Spleen (tissue), 11 donors: ENCODE data around the gene NME3. TPM values are rescaled to one million over a fixed set of nuclear protein-coding genes. Genes with fewer than 3 reads are reported as not detected.

Source experiments
- DNase-seq: peaks from one replicate; pipeline ENCODE4 v3.0.0-alpha.2; 2020
- H3K27ac ChIP-seq, 8 donors: fragments of 200-600 bp; sonication (generic) in 7 of 8; 1 replicate in 4 of 8; 2 replicates in 4 of 8; pipeline versions ENCODE4 v1.5.0 to v1.8.0; 2016 to 2021; ENCODE audit warnings: inconsistent platforms in 4 of 8, mild to moderate bottlenecking in 4 of 8, moderate library complexity in 1 of 8
- H3K27me3 ChIP-seq, 7 donors: fragments of 200-600 bp; sonication (generic) in 6 of 7; replicated peaks in 1 of 7; 1 replicate in 4 of 7; 2 replicates in 3 of 7; pipeline versions ENCODE4 v1.5.0 to v1.8.0; 2016 to 2021; ENCODE audit warnings: inconsistent platforms in 3 of 7, mild to moderate bottlenecking in 1 of 7
- H3K36me3 ChIP-seq, 6 donors: fragments of 200-600 bp; sonication (generic) in 5 of 6; 1 replicate in 4 of 6; 2 replicates in 2 of 6; pipeline versions ENCODE4 v1.5.0 to v1.8.0; 2016 to 2021; ENCODE audit warnings: inconsistent platforms in 2 of 6
- H3K4me1 ChIP-seq, 6 donors: fragments of 200-600 bp; sonication (generic) in 5 of 6; 1 replicate in 3 of 6; 2 replicates in 3 of 6; pipeline versions ENCODE4 v1.5.0 to v1.8.0; 2016 to 2021; ENCODE audit warnings: inconsistent platforms in 3 of 6
- H3K4me3 ChIP-seq, 8 donors: fragments of 200-600 bp; sonication (generic) in 7 of 8; 1 replicate in 4 of 8; 2 replicates in 4 of 8; pipeline versions ENCODE4 v1.5.0 to v1.8.0; 2016 to 2021; ENCODE audit warnings: inconsistent platforms in 4 of 8, mild to moderate bottlenecking in 4 of 8, moderate library complexity in 2 of 8
- H3K9me3 ChIP-seq, 8 donors: fragments of 200-600 bp; sonication (generic) in 7 of 8; 1 replicate in 4 of 8; 2 replicates in 4 of 8; pipeline versions ENCODE4 v1.5.0 to v1.8.0; 2016 to 2021; ENCODE audit warnings: inconsistent platforms in 4 of 8
- POLR2A ChIP-seq, 3 donors: fragments of 450-650 bp; IDR thresholded peaks; one replicate each; pipeline ENCODE4 v1.5.1; 2017; ENCODE audit warnings: antibody characterized with exemption in 3 of 3, mild to moderate bottlenecking in 1 of 3
- POLR2AphosphoS5 ChIP-seq, 3 donors: sonication (generic); formaldehyde crosslinking; IDR thresholded peaks; one replicate each; pipeline ENCODE4 v1.5.1; 2017; ENCODE audit warnings: antibody characterized with exemption in 3 of 3
- WGBS, 5 donors: extraction: QIAGEN DNeasy Blood & Tissue Kit in 3 of 5; methylation state at CpG; one replicate each; pipeline versions ENCODE4 v1.1.5 to v1.1.7; 2013 to 2018; 5-methylcytosine and 5-hydroxymethylcytosine counted together
- intact Hi-C: fragments of 100-400 bp; cut with DNase I; formaldehyde crosslinking; loops from one replicate; pipeline ENCODE4 v1.15.0; 2023; ENCODE audit warnings: low total_unique reads
- polyA plus RNA-seq, 3 donors: library from polyadenylated mRNA; stranded (reverse); fragments of 200-250 nt; gene quantifications; one replicate each; pipeline ENCODE4 v1.2.1, GENCODE V29; 2013
- total RNA-seq, 7 donors: library from RNA; depleted of rRNA in 3 of 7; stranded (reverse); fragments of >200 nt in 3 of 7; fragmentation: NEBNext Ultra II Directional in 4 of 7; extraction: Animal tissue kit (Norgen Biotek cat#: 25700) in 4 of 7; gene quantifications; one replicate each; pipeline versions ENCODE4 v1.1.0 to v1.2.1, GENCODE V29; 2016 to 2021
- TF ChIP-seq, protein P1 (sequence below), 11 experiments: fragments of 200-600 bp in 7 of 11; fragments of 450-650 bp in 4 of 11; sonication (generic) in 4 of 11; IDR thresholded peaks in 8 of 11; conservative IDR thresholded peaks in 3 of 11; 1 replicate in 7 of 11; 2 replicates in 4 of 11; pipeline versions ENCODE4 v1.4.0 to v1.8.0; 2016 to 2021; ENCODE audit warnings: antibody characterized with exemption in 11 of 11, inconsistent platforms in 4 of 11, mild to moderate bottlenecking in 1 of 11
- donor health status: healthy with polysubstance abuse.
- donor health status: DM: no; HTN: no; CAD: no; lungs with moderate emphysema.
- donor health status: DM: no; HTN: no; CAD: no.
- donor health status: Bipolar disorder and iron deficiency.
- donor health status: healthy.
- donor health status: DM: no; HTN: no; CAD: no.
- donor health status: DM: yes; HTN: yes; CAD: no.

Gene NME3
- total and polyA plus RNA-seq, 10 donors: 51.0 to 283 (median 76.9) TPM

DNA sequence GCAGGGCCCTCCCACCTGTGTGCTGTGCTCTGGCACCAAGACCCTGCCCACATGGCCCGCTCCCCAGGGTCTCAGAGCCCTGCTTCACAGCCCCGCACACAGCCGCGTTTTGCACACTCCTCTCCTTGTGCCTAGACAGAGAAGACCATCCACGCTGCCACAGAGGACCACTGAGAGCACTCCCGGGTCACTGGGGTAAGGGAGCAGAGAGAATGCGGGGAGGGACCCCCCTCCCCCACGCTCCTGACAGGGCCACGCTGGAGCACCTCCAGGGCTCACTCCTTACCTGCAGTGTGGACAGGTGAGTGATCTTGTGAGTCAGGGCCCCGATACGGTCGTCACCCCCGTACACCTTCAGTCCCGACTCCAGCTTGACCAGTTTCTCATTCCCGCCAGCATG is 48.3 kb upstream of the NME3 start:
- H3K27me3 ChIP-seq: no peaks in the 10 kb centered on the region
- 94 to 97% (median 95%) methylated on average over 15 of the region's 15 CpGs for WGBS, 5 donors
- H3K9me3 ChIP-seq: no peaks in the 10 kb centered on the region
- peak in 1 of 3 donors; percentile 13 for TF ChIP-seq POLR2AphosphoS5 (IDR thresholded peaks at IDR 0.05)
- TF ChIP-seq, protein P1, sequence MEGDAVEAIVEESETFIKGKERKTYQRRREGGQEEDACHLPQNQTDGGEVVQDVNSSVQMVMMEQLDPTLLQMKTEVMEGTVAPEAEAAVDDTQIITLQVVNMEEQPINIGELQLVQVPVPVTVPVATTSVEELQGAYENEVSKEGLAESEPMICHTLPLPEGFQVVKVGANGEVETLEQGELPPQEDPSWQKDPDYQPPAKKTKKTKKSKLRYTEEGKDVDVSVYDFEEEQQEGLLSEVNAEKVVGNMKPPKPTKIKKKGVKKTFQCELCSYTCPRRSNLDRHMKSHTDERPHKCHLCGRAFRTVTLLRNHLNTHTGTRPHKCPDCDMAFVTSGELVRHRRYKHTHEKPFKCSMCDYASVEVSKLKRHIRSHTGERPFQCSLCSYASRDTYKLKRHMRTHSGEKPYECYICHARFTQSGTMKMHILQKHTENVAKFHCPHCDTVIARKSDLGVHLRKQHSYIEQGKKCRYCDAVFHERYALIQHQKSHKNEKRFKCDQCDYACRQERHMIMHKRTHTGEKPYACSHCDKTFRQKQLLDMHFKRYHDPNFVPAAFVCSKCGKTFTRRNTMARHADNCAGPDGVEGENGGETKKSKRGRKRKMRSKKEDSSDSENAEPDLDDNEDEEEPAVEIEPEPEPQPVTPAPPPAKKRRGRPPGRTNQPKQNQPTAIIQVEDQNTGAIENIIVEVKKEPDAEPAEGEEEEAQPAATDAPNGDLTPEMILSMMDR (IDR thresholded peaks at IDR 0.05 in 8 of 11, conservative IDR thresholded peaks at IDR 0.05 in 3 of 11): no peak
- H3K27ac ChIP-seq: no peak overlapping the region
- intact Hi-C loops: no loop called here
- peak; percentile 42 for DNase-seq
- H3K4me1 ChIP-seq: peaks cover 1 to 26% (median 11%) of the 10 kb centered on the region in 6 donors
- no peak overlapping the region for H3K4me3 ChIP-seq
- H3K36me3 ChIP-seq: peaks cover 0 to 85% (median 72%) of the 10 kb centered on the region in 6 donors

DNA sequence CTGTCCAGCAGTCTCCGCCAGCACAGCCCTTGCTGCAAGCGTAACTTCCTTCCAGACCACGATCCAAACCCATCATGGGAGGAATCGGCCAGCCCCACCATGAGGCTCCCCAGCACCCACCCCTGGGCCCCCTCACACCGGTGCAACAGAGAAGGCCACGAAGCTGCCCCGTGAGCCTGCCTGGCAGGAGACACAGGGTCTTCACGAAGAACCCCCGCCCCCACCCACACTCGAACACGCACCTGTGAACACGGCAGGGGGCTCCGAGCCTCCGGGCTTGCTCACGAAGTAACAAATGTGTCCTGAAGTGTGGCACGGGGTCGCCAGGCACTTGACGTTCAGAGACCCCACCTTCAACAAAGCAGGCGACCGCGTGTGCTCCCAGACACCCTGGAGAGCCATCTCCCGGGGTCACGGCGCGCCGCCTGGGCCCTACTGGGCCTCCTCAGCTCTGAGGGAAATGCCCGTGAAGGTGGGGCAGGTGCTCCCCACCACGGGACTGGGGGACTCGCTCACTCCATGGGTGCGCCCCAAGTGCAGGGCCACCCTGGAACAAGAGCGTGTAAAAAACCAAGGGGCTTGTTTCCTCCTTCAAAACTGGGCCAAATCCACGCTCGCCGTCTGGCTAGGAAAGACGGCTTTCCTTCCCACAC is 47.7 kb upstream of the NME3 start:
- no peak overlapping the region for H3K27ac ChIP-seq
- TF ChIP-seq POLR2A (IDR thresholded peaks at IDR 0.05) (no peak), POLR2AphosphoS5 (IDR thresholded peaks at IDR 0.05) (no peak)
- TF ChIP-seq, protein P1 (IDR thresholded peaks at IDR 0.05 in 8 of 11, conservative IDR thresholded peaks at IDR 0.05 in 3 of 11): no peak

DNA sequence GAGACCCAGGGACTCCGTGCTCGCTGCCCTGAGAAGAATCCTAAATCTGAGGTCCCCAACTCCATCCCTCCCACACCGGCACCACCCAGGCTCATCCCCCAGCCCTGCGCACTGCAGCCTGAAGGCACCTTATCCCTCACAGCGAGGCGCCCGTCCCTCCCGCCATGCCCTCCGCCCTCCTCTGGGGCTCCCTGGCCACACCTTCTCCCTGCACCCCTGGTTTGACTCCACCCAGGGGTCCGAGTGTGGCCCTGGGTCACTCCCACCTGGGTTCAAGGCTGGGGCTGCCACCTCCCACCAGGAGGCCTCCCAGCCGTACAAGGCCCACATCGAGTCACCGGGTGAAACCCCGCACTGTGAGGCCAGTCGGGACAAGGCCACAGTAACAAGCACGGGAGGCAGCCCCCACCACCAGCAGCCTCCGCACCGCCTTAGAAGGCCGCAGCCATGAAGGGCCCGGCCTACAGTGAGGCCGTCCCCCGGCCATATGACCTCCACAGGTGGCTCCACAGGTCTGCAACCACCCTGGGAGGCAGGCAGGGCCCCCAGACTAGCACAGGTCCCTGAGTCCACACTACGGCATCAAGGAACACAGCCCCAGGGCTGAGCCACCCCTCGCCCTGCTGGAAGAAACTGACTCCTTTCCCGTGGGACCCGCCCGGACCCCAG is 47.0 kb upstream of the NME3 start:
- peak; percentile 49 for DNase-seq
- intact Hi-C loops: no loop called here
- H3K4me3 ChIP-seq: no peak overlapping the region
- no peaks in the 10 kb centered on the region for H3K27me3 ChIP-seq
- H3K27ac ChIP-seq: no peak overlapping the region
- H3K36me3 ChIP-seq: peaks cover 0 to 98% (median 78%) of the 10 kb centered on the region in 6 donors
- 92 to 96% (median 95%) methylated on average over 16 to 27 of the region's 27 CpGs for WGBS, 5 donors
- no peaks in the 10 kb centered on the region for H3K9me3 ChIP-seq
- TF ChIP-seq POLR2A (IDR thresholded peaks at IDR 0.05) (no peak), POLR2AphosphoS5 (IDR thresholded peaks at IDR 0.05) (no peak)
- TF ChIP-seq, protein P1 (IDR thresholded peaks at IDR 0.05 in 8 of 11, conservative IDR thresholded peaks at IDR 0.05 in 3 of 11): no peak
- H3K4me1 ChIP-seq: peaks cover 0 to 13% (median under 1%) of the 10 kb centered on the region in 6 donors

More for the DNA sequence above, 47.7 kb upstream of the NME3 start:
- WGBS, 5 donors: 94 to 97% (median 95%) methylated on average over 17 to 35 of the region's 35 CpGs
- peaks cover 0 to 91% (median 74%) of the 10 kb centered on the region in 6 donors for H3K36me3 ChIP-seq
- H3K27me3 ChIP-seq: no peaks in the 10 kb centered on the region
- H3K4me1 ChIP-seq: peaks cover 0 to 20% (median 5%) of the 10 kb centered on the region in 6 donors
- intact Hi-C loops: no loop called here
- no peak overlapping the region for H3K4me3 ChIP-seq
- H3K9me3 ChIP-seq: no peaks in the 10 kb centered on the region
- DNase-seq: peak; percentile 64

DNA sequence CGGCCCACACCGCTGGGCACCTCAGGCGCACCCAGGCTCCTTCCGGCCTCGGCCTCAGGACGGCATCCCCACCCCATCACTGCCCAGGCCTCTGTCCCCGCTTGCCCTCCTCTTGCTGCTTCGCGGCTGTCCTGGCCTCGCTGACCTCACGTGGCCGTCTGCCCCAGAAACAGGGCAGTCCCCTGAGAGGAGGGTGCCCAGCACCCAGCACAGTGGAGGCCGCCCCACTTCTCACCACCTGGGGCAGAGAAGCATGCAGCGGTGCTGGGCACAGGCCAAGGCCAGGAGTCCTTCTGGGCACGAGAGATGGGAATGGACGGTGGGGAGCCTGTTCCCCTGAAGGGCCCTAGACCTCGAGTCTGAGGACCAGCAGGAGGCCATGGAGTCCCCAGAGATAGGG is 46.4 kb upstream of the NME3 start:
- intact Hi-C loops: no loop called here
- 93 to 98% (median 96%) methylated on average over 12 to 17 of the region's 17 CpGs for WGBS, 5 donors
- H3K36me3 ChIP-seq: peaks cover 0 to 100% (median 77%) of the 10 kb centered on the region in 6 donors
- H3K4me1 ChIP-seq: peaks cover 0 to 12% (median 0%) of the 10 kb centered on the region in 6 donors
- H3K27me3 ChIP-seq: no peaks in the 10 kb centered on the region
- no peak overlapping the region for H3K27ac ChIP-seq
- H3K9me3 ChIP-seq: no peaks in the 10 kb centered on the region
- no peak overlapping the region for H3K4me3 ChIP-seq
- DNase-seq: peak; percentile 61
- peak in 1 of 3 donors; percentile 26 for TF ChIP-seq POLR2AphosphoS5 (IDR thresholded peaks at IDR 0.05)
- TF ChIP-seq, protein P1 (IDR thresholded peaks at IDR 0.05 in 8 of 11, conservative IDR thresholded peaks at IDR 0.05 in 3 of 11): no peak
